Astrocyte (in vitro differentiated cells and primary cell): ENCODE data around the gene CRYL1.

Experiments
- EZH2 ChIP-seq: IDR thresholded peaks from 2 replicates; pipeline ENCODE4 v1.6.1; 2012; ENCODE audit warnings: mild to moderate bottlenecking, low read length, inconsistent platforms; ENCODE audit not compliant: insufficient read depth
- TF ChIP-seq, protein P1 (sequence below): IDR thresholded peaks from 2 replicates; pipeline ENCODE4 v1.5.1; 2011; ENCODE audit warnings: low read depth, mild to moderate bottlenecking, inconsistent platforms, low read length, moderate library complexity; ENCODE audit not compliant: insufficient read depth

DNA sequence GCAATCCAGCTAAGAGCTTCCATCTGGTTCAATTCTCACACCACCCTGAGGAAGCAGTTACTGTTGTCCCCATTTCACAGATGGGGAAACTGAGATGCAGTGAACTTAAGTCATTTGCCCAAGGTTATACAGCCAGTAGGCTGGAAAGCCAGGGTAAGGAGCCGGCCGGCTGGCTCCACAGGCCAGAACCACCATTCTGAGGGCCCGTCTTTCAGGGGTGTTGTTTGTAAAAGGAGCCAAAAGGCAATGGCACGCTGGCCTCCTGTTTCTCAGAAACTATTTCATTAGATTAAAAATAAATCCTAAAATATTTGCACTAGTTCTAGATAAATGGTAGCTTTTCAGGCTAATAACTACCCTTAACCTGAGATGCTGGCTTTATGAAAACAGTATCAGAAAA lies 114.9 kb downstream of the CRYL1 start:
- TF ChIP-seq, protein P1, sequence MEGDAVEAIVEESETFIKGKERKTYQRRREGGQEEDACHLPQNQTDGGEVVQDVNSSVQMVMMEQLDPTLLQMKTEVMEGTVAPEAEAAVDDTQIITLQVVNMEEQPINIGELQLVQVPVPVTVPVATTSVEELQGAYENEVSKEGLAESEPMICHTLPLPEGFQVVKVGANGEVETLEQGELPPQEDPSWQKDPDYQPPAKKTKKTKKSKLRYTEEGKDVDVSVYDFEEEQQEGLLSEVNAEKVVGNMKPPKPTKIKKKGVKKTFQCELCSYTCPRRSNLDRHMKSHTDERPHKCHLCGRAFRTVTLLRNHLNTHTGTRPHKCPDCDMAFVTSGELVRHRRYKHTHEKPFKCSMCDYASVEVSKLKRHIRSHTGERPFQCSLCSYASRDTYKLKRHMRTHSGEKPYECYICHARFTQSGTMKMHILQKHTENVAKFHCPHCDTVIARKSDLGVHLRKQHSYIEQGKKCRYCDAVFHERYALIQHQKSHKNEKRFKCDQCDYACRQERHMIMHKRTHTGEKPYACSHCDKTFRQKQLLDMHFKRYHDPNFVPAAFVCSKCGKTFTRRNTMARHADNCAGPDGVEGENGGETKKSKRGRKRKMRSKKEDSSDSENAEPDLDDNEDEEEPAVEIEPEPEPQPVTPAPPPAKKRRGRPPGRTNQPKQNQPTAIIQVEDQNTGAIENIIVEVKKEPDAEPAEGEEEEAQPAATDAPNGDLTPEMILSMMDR: no peak
- no peak for TF ChIP-seq EZH2
